ENCODE results near the gene CPTP.

The CPTP gene

GRCh38 chr1:1317420-1317819 is 7.2 kb upstream of the CPTP start:
- DNase-seq (ENCODE audit: low read depth in 1 of 2, low spot score in 1 of 2), result no peak

GRCh38 chr1:1318131-1318652 is 6.4 kb upstream of the CPTP start:
- DNase-seq (ENCODE audit: low read depth in 1 of 2, low spot score in 1 of 2), result no peak

GRCh38 chr1:1318777-1319645 is 5.6 kb upstream of the CPTP start:
- DNase-seq (ENCODE audit: low read depth in 1 of 2, low spot score in 1 of 2), result no peak

GRCh38 chr1:1319646-1319941 is 5.0 kb upstream of the CPTP start:
- no peak for DNase-seq (ENCODE audit: low read depth in 1 of 2, low spot score in 1 of 2)

GRCh38 chr1:1320666-1321448 is 3.7 kb upstream of the CPTP start:
- DNase-seq (ENCODE audit: low read depth in 1 of 2, low spot score in 1 of 2), result no peak

GRCh38 chr1:1321477-1321876 is 3.1 kb upstream of the CPTP start:
- DNase-seq (ENCODE audit: low read depth in 1 of 2, low spot score in 1 of 2), result no peak

GRCh38 chr1:1322418-1322817 is 2.2 kb upstream of the CPTP start:
- DNase-seq (ENCODE audit: low read depth in 1 of 2, low spot score in 1 of 2), result no peak

GRCh38 chr1:1322952-1323351 is 1.6 kb upstream of the CPTP start:
- DNase-seq (ENCODE audit: low read depth in 1 of 2, low spot score in 1 of 2), result no peak

GRCh38 chr1:1324084-1324523 is 498 bp upstream of the CPTP start:
- DNase-seq (ENCODE audit: low read depth in 1 of 2, low spot score in 1 of 2), result no peak

GRCh38 chr1:1325288-1326074 is 879 bp downstream of the CPTP start:
- no peak for DNase-seq (ENCODE audit: low read depth in 1 of 2, low spot score in 1 of 2)

GRCh38 chr1:1326075-1326605 is 1.5 kb downstream of the CPTP start:
- DNase-seq (ENCODE audit: low read depth in 1 of 2, low spot score in 1 of 2), result no peak

- no peak for DNase-seq (ENCODE audit: low read depth in 1 of 2, low spot score in 1 of 2)
Measured at GRCh38 chr1:1327291-1327690, 2.7 kb downstream of the CPTP start.

GRCh38 chr1:1328254-1328653 is 3.7 kb downstream of the CPTP start:
- DNase-seq (ENCODE audit: low read depth in 1 of 2, low spot score in 1 of 2), result no peak

GRCh38 chr1:1329304-1330210 is 5.0 kb downstream of the CPTP start:
- DNase-seq (ENCODE audit: low read depth in 1 of 2, low spot score in 1 of 2), result no peak

GRCh38 chr1:1330366-1331067 is 5.9 kb downstream of the CPTP start:
- DNase-seq (ENCODE audit: low read depth in 1 of 2, low spot score in 1 of 2), result no peak

- no peak for DNase-seq (ENCODE audit: low read depth in 1 of 2, low spot score in 1 of 2)
Measured at GRCh38 chr1:1331068-1331965, 6.7 kb downstream of the CPTP start, which contains the start of gene TAS1R3. Gene TAS1R3, plus strand, starts transcription at chr1:1331280. Its CDS starts 66 bp downstream, at chr1:1331346.

- no peak for DNase-seq (ENCODE audit: low read depth in 1 of 2, low spot score in 1 of 2)
Measured at GRCh38 chr1:1332031-1332755, 7.6 kb downstream of the CPTP start.

Measured in activated T-helper 1 cell treated with anti-CD3 and anti-CD28 coated beads, Interleukin-2, amount 50 U/mL, for 16 hours (primary cell).